GM12878 (cell line): ENCODE results near the gene ZNF554. TPM values are rescaled to one million over a fixed set of nuclear protein-coding genes. Genes with fewer than 3 reads are reported as not detected.

Experiments used
- ATAC-seq: fragments of 200-7000 bp; cut with Tn5 transposase; 3 replicates; pipeline ENCODE4 v1.9.1; 2020; ENCODE audit warnings: mild to moderate bottlenecking, moderate library complexity
- BruUV-seq: library from RNA; stranded (reverse); fragments of 400-500 nt; replicated peaks from 2 replicates; lab custom pipeline; 2021; lab: Mats Ljungman, UMichigan
- CTCF ChIA-PET: fragments of 300-600 bp; sonication (Branson Sonifier 250); formaldehyde crosslinking; extraction: SDS; loops from one replicate; lab custom pipeline; 2021; ENCODE audit warnings: inconsistent platforms; lab: Yijun Ruan, JAX
- POLR2A ChIA-PET: fragments of 350-600 bp; formaldehyde crosslinking; extraction: SDS; loops from one replicate; lab custom pipeline; 2021; ENCODE audit warnings: inconsistent platforms; lab: Charles Lee
- RAD21 ChIA-PET: fragments of 300-600 bp; sonication (Branson Sonifier 250); formaldehyde crosslinking; loops from one replicate; lab custom pipeline; 2023; ENCODE audit warnings: antibody characterized with exemption; ENCODE audit not compliant: unreplicated experiment; lab: Charles Lee
- SMC1A ChIA-PET: fragments of 300-600 bp; sonication (Branson Sonifier 250); formaldehyde crosslinking; loops from one replicate; lab custom pipeline; 2023; ENCODE audit not compliant: unreplicated experiment, uncharacterized antibody; lab: Charles Lee
- DNase-seq: peaks from one replicate; pipeline ENCODE4 v3.0.0-alpha.2; 2011; ENCODE audit warnings: low read depth, low spot score
- FAIRE-seq: peaks from 3 replicates; lab custom pipeline; 2011; peaks lifted over from hg19 to GRCh38; lab: Jason Lieb, UNC
- H2AFZ ChIP-seq: 2 replicates; pipeline ENCODE4 v1.6.0; 2011; ENCODE audit warnings: low read depth, low read length, control low read depth; ENCODE audit not compliant: control insufficient read depth
- H3K27ac ChIP-seq: 2 replicates; pipeline ENCODE4 v1.5.1; 2011; ENCODE audit warnings: control low read depth; ENCODE audit not compliant: control insufficient read depth, insufficient read depth
- H3K27me3 ChIP-seq, 2 experiments: replicated peaks in 1 of 2; 2 replicates each; pipeline versions ENCODE4 v1.6.0 to v1.6.1; 2011; ENCODE audit warnings: low read length in 1 of 2; ENCODE audit not compliant: control insufficient read depth in 2 of 2, insufficient read depth in 2 of 2
- H3K36me3 ChIP-seq, 2 experiments: 2 replicates each; pipeline ENCODE4 v1.5.1; 2011; ENCODE audit warnings: low read length in 1 of 2; ENCODE audit not compliant: control insufficient read depth in 2 of 2, insufficient read depth in 2 of 2
- H3K4me1 ChIP-seq: 2 replicates; pipeline ENCODE4 v1.6.1; 2011; ENCODE audit warnings: mild to moderate bottlenecking, low read length, moderate library complexity, mixed read lengths; ENCODE audit not compliant: control insufficient read depth, insufficient read depth
- H3K4me2 ChIP-seq: 2 replicates; pipeline ENCODE4 v1.6.0; 2011; ENCODE audit warnings: control low read depth; ENCODE audit not compliant: control insufficient read depth, insufficient read depth
- H3K4me3 ChIP-seq: fragments of 200-600 bp; sonication (generic); 2 replicates; pipeline ENCODE4 v1.5.1; 2016
- H3K79me2 ChIP-seq: 2 replicates; pipeline ENCODE4 v1.6.0; 2011; ENCODE audit warnings: low read length; ENCODE audit not compliant: control insufficient read depth, insufficient read depth
- H3K9ac ChIP-seq: 2 replicates; pipeline ENCODE4 v1.8.0; 2011; ENCODE audit warnings: low read length, control low read depth, mixed read lengths; ENCODE audit not compliant: control insufficient read depth, insufficient read depth
- H3K9me3 ChIP-seq: replicated peaks from 3 replicates; pipeline ENCODE4 v1.5.1; 2011; ENCODE audit warnings: mild to moderate bottlenecking, low read length; ENCODE audit not compliant: control insufficient read depth, insufficient read depth
- H4K20me1 ChIP-seq: 2 replicates; pipeline ENCODE4 v1.6.0; 2011; ENCODE audit not compliant: control insufficient read depth, insufficient read depth
- BRCA1 ChIP-seq: IDR thresholded peaks from 2 replicates; pipeline ENCODE4 v1.6.1; 2011; ENCODE audit warnings: low read depth, low read length, improper control_type of control experiment
- EGR1 ChIP-seq, 2 experiments: IDR thresholded peaks; 1 replicate in 1 of 2; 2 replicates in 1 of 2; pipeline ENCODE4 v1.6.1; 2011 to 2012; ENCODE audit warnings: low read depth in 2 of 2, low read length in 2 of 2, borderline replicate concordance in 1 of 2, mild to moderate bottlenecking in 1 of 2, moderate library complexity in 1 of 2
- HCFC1 ChIP-seq: fragments of 150-350 bp; IDR thresholded peaks from 2 replicates; pipeline ENCODE4 v1.6.1; 2014; ENCODE audit warnings: low read length
- HDAC6 ChIP-seq: fragments of 200-600 bp; sonication (generic); IDR thresholded peaks from one replicate; pipeline ENCODE4 v1.8.0; 2017; ENCODE audit warnings: antibody characterized with exemption; ENCODE audit not compliant: unreplicated experiment
- MTA2 ChIP-seq: fragments of 450-650 bp; IDR thresholded peaks from 2 replicates; pipeline ENCODE4 v1.6.1; 2016; ENCODE audit warnings: low read depth, mild to moderate bottlenecking, moderate library complexity
- SKIL ChIP-seq: fragments of 450-650 bp; IDR thresholded peaks from 2 replicates; pipeline ENCODE4 v1.6.1; 2017; ENCODE audit warnings: mild to moderate bottlenecking, low read depth, inconsistent platforms; ENCODE audit not compliant: poor library complexity, severe bottlenecking
- SMARCA5 ChIP-seq: fragments of 450-650 bp; IDR thresholded peaks from 2 replicates; pipeline ENCODE4 v1.6.1; 2017; ENCODE audit warnings: mild to moderate bottlenecking
- SRF ChIP-seq, 2 experiments: IDR thresholded peaks; 2 replicates each; pipeline ENCODE4 v1.6.1; 2011; ENCODE audit warnings: low read depth in 2 of 2, low read length in 2 of 2, mild to moderate bottlenecking in 1 of 2, moderate library complexity in 1 of 2
- WRNIP1 ChIP-seq: IDR thresholded peaks from 2 replicates; pipeline ENCODE4 v1.6.1; 2011; ENCODE audit warnings: low read depth, low read length, improper control_type of control experiment, borderline replicate concordance
- WGBS: methylation state at CpG from one replicate; pipeline ENCODE4 v1.1.6; 2016; ENCODE audit warnings: low lambda C conversion rate; ENCODE audit not compliant: insufficient replicate concordance, insufficient coverage; ENCODE audit errors: missing lambda C conversion rate; 5-methylcytosine and 5-hydroxymethylcytosine counted together
- in situ Hi-C: fragments of 300-500 bp; cut with MboI; formaldehyde crosslinking; loops from 9 replicates; pipeline ENCODE4 v1.14.3; 2018; ENCODE audit warnings: mixed read lengths
- intact Hi-C: fragments of 100-400 bp; cut with micrococcal nuclease; formaldehyde crosslinking; loops from one replicate; pipeline ENCODE4 v1.14.2; 2022; ENCODE audit not compliant: unreplicated experiment
- polyA plus RNA-seq, 11 experiments: library from polyadenylated mRNA; depleted of rRNA in 4 of 11; unstranded in 6 of 11; stranded (reverse) in 5 of 11; fragments of >200 nt; fragmentation: Nextera tagmentation in 4 of 11; fragmentation: Illumina TruSeq in 1 of 11; extraction: Ambion mirVana in 4 of 11; extraction: Trizol in 1 of 11; gene quantifications; 1 replicate in 1 of 11; 2 replicates in 10 of 11; pipeline versions ENCODE4 v1.2.1 to v1.2.3, GENCODE V29; 2011 to 2016; ENCODE audit warnings: inconsistent platforms in 2 of 11, missing spikeins in 2 of 11, low read depth in 1 of 11
- total RNA-seq, 4 experiments: library from RNA; depleted of rRNA in 3 of 4; stranded (reverse); fragments of >200 nt in 3 of 4; fragmentation: Illumina TruSeq in 1 of 4; extraction: Trizol in 1 of 4; gene quantifications; 2 replicates each; pipeline versions ENCODE4 v1.2.1 to v1.2.3, GENCODE V29; 2013 to 2021

The ZNF554 gene
- total and polyA plus RNA-seq, 10 of the 15 experiments (the other 5 are each of a cell fraction or from before 2014, with no cell fraction given) = 0.19 to 2.1 (median 1.4) TPM

GRCh38 chr19:2771786-2772674, 47.6 kb upstream of the ZNF554 start:
- Histone ChIP-seq H3K4me2 (no peak overlapping the region), H3K4me1 (peaks cover 12% of the 10 kb centered on the region), H3K4me3 (no peak overlapping the region), H3K79me2 (peaks cover 49% of the 10 kb centered on the region), H3K9me3 (no peaks in the 10 kb centered on the region; the same call in 2 of the 3 replicates), H3K9ac (no peak overlapping the region), H3K27ac (no peak overlapping the region), H3K27me3 (no peaks in the 10 kb centered on the region), H3K36me3 (peaks cover 0 to 20% of the 10 kb centered on the region in 2 experiments; a peak in 3 of 4 replicates), H2AFZ (no peak overlapping the region), H4K20me1 (peaks cover 9% of the 10 kb centered on the region; the same call in 1 of the 2 replicates)
- ChIA-PET POLR2A (no interaction called here), CTCF (no interaction called here), SMC1A (no interaction called here), RAD21 (no interaction called here)
- in situ Hi-C loops (no loop called here), intact Hi-C loops (no loop called here)
- TF ChIP-seq EGR1 (IDR thresholded peaks at IDR 0.05; ENCODE audit: borderline replicate concordance in 1 of 2, low read depth in 2 of 2, low read length in 2 of 2) = no peak
- TF ChIP-seq SMARCA5 = no peak
- no peak for TF ChIP-seq MTA2
- TF ChIP-seq SKIL = no peak
- no peak for TF ChIP-seq WRNIP1
- TF ChIP-seq HCFC1 = no peak
- TF ChIP-seq SRF (IDR thresholded peaks at IDR 0.05; ENCODE audit: low read depth in 2 of 2, low read length in 2 of 2) = no peak
- TF ChIP-seq BRCA1 = no peak
- TF ChIP-seq HDAC6 = no peak
- DNase-seq = no peak
- no TSS peak for BruUV-seq
- no peak for ATAC-seq
- 90% methylated on average over 29 of the region's 29 CpGs for WGBS
- FAIRE-seq = no peak
